CD14-positive monocyte (primary cell): ENCODE measurements around the gene CDH22. TPM values are rescaled to one million over a fixed set of nuclear protein-coding genes. Genes with fewer than 3 reads are reported as not detected.

ENCODE experiments used
- DNase-seq, 3 donors: peaks; one replicate each; pipeline ENCODE4 v3.0.0-alpha.2; 2011 to 2022
- H2AFZ ChIP-seq: 2 replicates; pipeline ENCODE4 v1.6.0; 2012; ENCODE audit warnings: mild to moderate bottlenecking, low read depth, low read length, inconsistent platforms; ENCODE audit not compliant: insufficient read depth, poor library complexity, severe bottlenecking
- H3K27ac ChIP-seq, 2 donors: 1 replicate in 1 of 2; 2 replicates in 1 of 2; pipeline ENCODE4 v1.5.1; 2012 to 2013; ENCODE audit warnings: low read length in 2 of 2, control low read depth in 1 of 2, inconsistent platforms in 1 of 2, low read depth in 1 of 2, mild to moderate bottlenecking in 1 of 2
- H3K27me3 ChIP-seq, 2 donors: one replicate each; pipeline versions ENCODE4 v1.6.0 to v1.6.1; 2011 to 2013; ENCODE audit warnings: low read length in 2 of 2; ENCODE audit not compliant: control insufficient read depth in 2 of 2, insufficient read depth in 2 of 2
- H3K36me3 ChIP-seq, 2 donors: replicated peaks in 1 of 2; 1 replicate in 1 of 2; 2 replicates in 1 of 2; pipeline versions ENCODE4 v1.5.1 to v1.6.1; 2012 to 2013; ENCODE audit warnings: low read length in 2 of 2, control low read depth in 1 of 2, inconsistent platforms in 1 of 2, mild to moderate bottlenecking in 1 of 2; ENCODE audit not compliant: insufficient read depth in 2 of 2, control insufficient read depth in 1 of 2
- H3K4me1 ChIP-seq, 2 donors: 1 replicate in 1 of 2; 2 replicates in 1 of 2; pipeline versions ENCODE4 v1.5.1 to v1.6.1; 2012 to 2013; ENCODE audit warnings: low read length in 2 of 2, control low read depth in 1 of 2, inconsistent platforms in 1 of 2, mild to moderate bottlenecking in 1 of 2, moderate library complexity in 1 of 2; ENCODE audit not compliant: insufficient read depth in 2 of 2, control insufficient read depth in 1 of 2
- H3K4me2 ChIP-seq: replicated peaks from 2 replicates; pipeline ENCODE3; 2012; ENCODE audit warnings: low read length, moderate library complexity, mild to moderate bottlenecking; ENCODE audit not compliant: poor library complexity, severe bottlenecking; ENCODE audit errors: extremely low read depth
- H3K4me3 ChIP-seq, 3 experiments: fragments of 200-600 bp in 1 of 3; sonication (generic) in 1 of 3; replicated peaks in 1 of 3; 1 replicate in 2 of 3; 2 replicates in 1 of 3; pipeline ENCODE4 v1.5.1; 2011 to 2013; ENCODE audit warnings: low read length in 3 of 3, mild to moderate bottlenecking in 3 of 3, control low read depth in 2 of 3, low read depth in 2 of 3, inconsistent platforms in 1 of 3, moderate library complexity in 1 of 3
- H3K79me2 ChIP-seq: 2 replicates; pipeline ENCODE4 v1.6.0; 2012; ENCODE audit warnings: mild to moderate bottlenecking, control low read depth, inconsistent platforms, low read length, moderate library complexity; ENCODE audit not compliant: insufficient read depth
- H3K9ac ChIP-seq: 2 replicates; pipeline ENCODE4 v1.6.0; 2017; ENCODE audit warnings: low read length, mild to moderate bottlenecking; ENCODE audit not compliant: insufficient read depth, poor library complexity, severe bottlenecking
- H3K9me3 ChIP-seq, 2 donors: replicated peaks in 1 of 2; 1 replicate in 1 of 2; 2 replicates in 1 of 2; pipeline versions ENCODE4 v1.5.1 to v1.6.1; 2012 to 2013; ENCODE audit warnings: low read length in 2 of 2, control low read depth in 1 of 2; ENCODE audit not compliant: control insufficient read depth in 1 of 2, insufficient read depth in 1 of 2
- H4K20me1 ChIP-seq: 2 replicates; pipeline ENCODE4 v1.6.0; 2012; ENCODE audit warnings: mild to moderate bottlenecking, low read length, control low read depth, moderate library complexity; ENCODE audit not compliant: insufficient read depth
- H3K27ac Mint-ChIP-seq, 7 donors: one replicate each; pipeline ENCODE4 v1.8.0; 2020; ENCODE audit warnings: mild to moderate bottlenecking in 7 of 7, mixed read lengths in 7 of 7, moderate library complexity in 6 of 7, inconsistent platforms in 2 of 7
- H3K27me3 Mint-ChIP-seq, 3 donors: one replicate each; pipeline ENCODE4 v1.8.0; 2021 to 2022; ENCODE audit warnings: low read depth in 3 of 3, mild to moderate bottlenecking in 3 of 3, mixed read lengths in 3 of 3, moderate library complexity in 3 of 3, inconsistent platforms in 1 of 3
- H3K36me3 Mint-ChIP-seq, 2 donors: one replicate each; pipeline ENCODE4 v1.8.0; 2020; ENCODE audit warnings: mixed read lengths in 2 of 2, inconsistent platforms in 1 of 2, mild to moderate bottlenecking in 1 of 2
- H3K4me1 Mint-ChIP-seq: one replicate; pipeline ENCODE4 v1.8.0; 2020; ENCODE audit warnings: mild to moderate bottlenecking, mixed read lengths
- H3K4me3 Mint-ChIP-seq, 2 donors: one replicate each; pipeline ENCODE4 v1.8.0; 2020; ENCODE audit warnings: mild to moderate bottlenecking in 2 of 2, mixed read lengths in 2 of 2, moderate library complexity in 1 of 2
- H3K9me3 Mint-ChIP-seq, 7 donors: one replicate each; pipeline ENCODE4 v1.8.0; 2020 to 2022; ENCODE audit warnings: mixed read lengths in 7 of 7, mild to moderate bottlenecking in 6 of 7, moderate library complexity in 6 of 7, inconsistent platforms in 2 of 7
- WGBS: methylation state at CpG from one replicate; pipeline ENCODE4 v1.1.5; 2013; ENCODE audit warnings: missing lambda C conversion rate; ENCODE audit not compliant: insufficient coverage; 5-methylcytosine and 5-hydroxymethylcytosine counted together
- intact Hi-C, 2 donors: fragments of 100-400 bp; cut with micrococcal nuclease; formaldehyde crosslinking; loops; one replicate each; pipeline versions ENCODE4 v1.15.0 to v1.15.1; 2023
- polyA plus RNA-seq, 3 donors: library from polyadenylated mRNA; depleted of rRNA in 1 of 3; unstranded in 2 of 3; stranded (reverse) in 1 of 3; fragments of 300-500 nt in 2 of 3; fragments of >200 nt in 1 of 3; fragmentation: Illumina TruSeq in 2 of 3; gene quantifications; 1 replicate in 2 of 3; 2 replicates in 1 of 3; pipeline ENCODE4 v1.2.3, GENCODE V29; 2012 to 2021
- TF ChIP-seq, protein P1 (sequence below): fragments of 200-600 bp; IDR thresholded peaks from one replicate; pipeline ENCODE4 v1.8.0; 2022; ENCODE audit warnings: antibody characterized with exemption, mild to moderate bottlenecking

CDH22 gene
- polyA plus RNA-seq, 3 donors: not detected

DNA sequence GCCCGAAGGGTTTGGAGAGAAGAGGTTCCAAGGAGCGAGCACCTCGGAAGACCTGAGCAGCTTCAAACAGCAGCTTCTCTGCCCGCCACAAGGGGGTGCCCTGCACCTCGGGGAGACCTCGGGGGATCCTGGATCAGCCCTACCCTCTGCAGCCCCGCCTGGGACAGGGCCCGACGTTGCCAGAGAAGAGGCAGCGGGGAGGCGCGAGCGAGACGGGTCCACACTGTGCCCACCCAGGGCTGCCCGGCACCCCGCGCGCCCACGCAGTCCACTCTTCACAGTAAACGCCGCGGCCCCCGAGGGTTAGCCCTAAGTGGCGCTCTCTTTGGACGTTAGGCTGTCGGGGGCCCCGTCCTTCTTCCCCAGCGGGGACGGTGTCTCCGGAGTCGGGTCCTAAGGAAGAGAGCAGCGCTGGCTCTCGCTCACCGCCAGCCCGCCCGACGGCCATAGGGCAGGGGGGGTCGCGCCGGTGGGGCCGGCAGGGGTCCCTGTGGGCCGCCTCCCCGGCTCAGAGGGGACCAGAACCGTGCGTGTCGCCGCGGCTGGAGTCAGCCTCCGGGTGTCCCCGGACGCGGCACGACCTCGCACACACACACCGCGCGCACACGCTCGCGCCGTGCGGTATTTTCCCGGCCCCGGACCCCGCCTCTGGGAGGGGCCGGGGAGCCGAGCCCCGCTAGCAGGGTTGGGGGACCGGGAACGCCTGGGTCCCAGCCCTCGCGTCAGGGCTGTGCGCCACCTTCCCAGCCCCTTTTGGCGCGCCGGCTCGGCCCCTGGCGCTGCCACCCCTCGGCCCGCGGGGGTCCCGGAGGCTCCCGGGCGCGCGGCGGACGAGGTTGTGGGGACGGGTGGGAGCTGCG lies 929 bp downstream of the CDH22 start:
- Histone ChIP-seq H2AFZ (peak overlapping the region; percentile 53), H3K9me3 (peaks cover 0 to 26% of the 10 kb centered on the region in 2 donors), H3K27me3 (peaks cover 57 to 73% of the 10 kb centered on the region in 2 donors), H3K4me2 (peak overlapping the region; percentile 72), H3K9ac (peak overlapping the region; percentile 8), H4K20me1 (no peaks in the 10 kb centered on the region), H3K4me1 (peaks cover 7 to 18% of the 10 kb centered on the region in 2 donors), H3K36me3 (no peaks in the 10 kb centered on the region), H3K27ac (no peak overlapping the region), H3K4me3 (peak overlapping the region in 1 of 3 experiments; percentile 63), H3K79me2 (no peaks in the 10 kb centered on the region)
- Mint-ChIP-seq H3K4me3 (peak overlapping the region; percentile 31 to 73), H3K9me3 (peaks cover 0 to 8% (median 4%) of the 10 kb centered on the region in 7 donors), H3K27ac (no peak overlapping the region), H3K27me3 (peaks cover 68 to 85% (median 76%) of the 10 kb centered on the region in 3 donors), H3K4me1 (peaks cover 11% of the 10 kb centered on the region), H3K36me3 (peaks cover 0 to 4% of the 10 kb centered on the region in 2 donors)
- intact Hi-C loops: no loop called here
- WGBS: under 1% methylated on average over 89 of the region's 90 CpGs
- TF ChIP-seq, protein P1, sequence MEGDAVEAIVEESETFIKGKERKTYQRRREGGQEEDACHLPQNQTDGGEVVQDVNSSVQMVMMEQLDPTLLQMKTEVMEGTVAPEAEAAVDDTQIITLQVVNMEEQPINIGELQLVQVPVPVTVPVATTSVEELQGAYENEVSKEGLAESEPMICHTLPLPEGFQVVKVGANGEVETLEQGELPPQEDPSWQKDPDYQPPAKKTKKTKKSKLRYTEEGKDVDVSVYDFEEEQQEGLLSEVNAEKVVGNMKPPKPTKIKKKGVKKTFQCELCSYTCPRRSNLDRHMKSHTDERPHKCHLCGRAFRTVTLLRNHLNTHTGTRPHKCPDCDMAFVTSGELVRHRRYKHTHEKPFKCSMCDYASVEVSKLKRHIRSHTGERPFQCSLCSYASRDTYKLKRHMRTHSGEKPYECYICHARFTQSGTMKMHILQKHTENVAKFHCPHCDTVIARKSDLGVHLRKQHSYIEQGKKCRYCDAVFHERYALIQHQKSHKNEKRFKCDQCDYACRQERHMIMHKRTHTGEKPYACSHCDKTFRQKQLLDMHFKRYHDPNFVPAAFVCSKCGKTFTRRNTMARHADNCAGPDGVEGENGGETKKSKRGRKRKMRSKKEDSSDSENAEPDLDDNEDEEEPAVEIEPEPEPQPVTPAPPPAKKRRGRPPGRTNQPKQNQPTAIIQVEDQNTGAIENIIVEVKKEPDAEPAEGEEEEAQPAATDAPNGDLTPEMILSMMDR: peak; percentile 92
- peak; percentile 41 to 66 (median 50) for DNase-seq

DNA sequence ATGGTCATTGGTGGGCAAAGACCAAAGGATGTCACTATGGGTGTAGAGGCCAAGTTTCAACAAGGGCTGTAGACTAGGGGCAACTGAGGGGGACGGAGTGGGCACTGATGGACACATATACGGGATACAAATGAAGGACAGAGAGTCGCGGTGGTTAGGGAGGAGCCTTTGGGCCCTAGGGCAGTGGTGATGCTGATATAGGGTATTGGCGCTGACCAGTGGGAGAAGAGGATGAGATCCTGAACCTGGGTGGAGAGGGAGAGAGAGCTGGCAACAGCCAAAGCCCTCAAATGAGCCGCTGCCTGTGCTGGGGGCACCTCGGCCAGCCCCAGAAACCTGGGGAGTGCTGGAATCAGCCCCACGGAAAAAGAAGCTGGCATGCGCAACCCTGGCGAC lies 1.6 kb downstream of the CDH22 start:
- H3K36me3 Mint-ChIP-seq: peaks cover 0 to 2% of the 10 kb centered on the region in 2 donors
- H3K9me3 Mint-ChIP-seq: peaks cover 0 to 7% (median 2%) of the 10 kb centered on the region in 7 donors
- peak overlapping the region in 1 of 2 donors; percentile 73 for H3K4me3 Mint-ChIP-seq
- no peak overlapping the region for H3K27ac ChIP-seq
- H3K4me1 ChIP-seq: peaks cover 7 to 18% of the 10 kb centered on the region in 2 donors
- H3K4me3 ChIP-seq: peak overlapping the region in 1 of 3 experiments; percentile 63
- H3K27ac Mint-ChIP-seq: no peak overlapping the region
- H3K79me2 ChIP-seq: no peaks in the 10 kb centered on the region
- DNase-seq: no peak
- no peak overlapping the region for H3K9ac ChIP-seq
- TF ChIP-seq, protein P1: no peak
- peak overlapping the region; percentile 53 for H2AFZ ChIP-seq
- peaks cover 7% of the 10 kb centered on the region for H3K4me1 Mint-ChIP-seq
- no peaks in the 10 kb centered on the region for H4K20me1 ChIP-seq
- peaks cover 51 to 67% of the 10 kb centered on the region in 2 donors for H3K27me3 ChIP-seq
- peaks cover 0 to 22% of the 10 kb centered on the region in 2 donors for H3K9me3 ChIP-seq
- no peaks in the 10 kb centered on the region for H3K36me3 ChIP-seq
- no peak overlapping the region for H3K4me2 ChIP-seq
- 35% methylated on average over 9 of the region's 10 CpGs for WGBS
- intact Hi-C loops: no loop called here
- H3K27me3 Mint-ChIP-seq: peaks cover 62 to 78% (median 70%) of the 10 kb centered on the region in 3 donors
